IMR-90 (cell line): Measurements from ENCODE around the gene MAP3K19. TPM values are rescaled to one million over a fixed set of nuclear protein-coding genes. Genes with fewer than 3 reads are reported as not detected.

Source experiments
- ATAC-seq: fragments of 200-7000 bp; cut with Tn5 transposase; 2 replicates; pipeline ENCODE4 v1.9.1; 2020; ENCODE audit warnings: low read depth, mild to moderate bottlenecking, moderate library complexity
- BruUV-seq: library from RNA; stranded (reverse); fragments of 400-500 nt; replicated peaks from 2 replicates; lab custom pipeline; 2021; lab: Mats Ljungman, UMichigan
- CTCF ChIA-PET: fragments of 300-600 bp; formaldehyde crosslinking; extraction: SDS; loops from one replicate; lab custom pipeline; 2021; ENCODE audit warnings: antibody characterized with exemption; lab: Yijun Ruan, JAX
- POLR2A ChIA-PET: fragments of 300-600 bp; sonication (Branson Sonifier 250); formaldehyde crosslinking; loops from one replicate; lab custom pipeline; 2022; ENCODE audit warnings: antibody characterized with exemption; ENCODE audit not compliant: unreplicated experiment; lab: Charles Lee
- DNase-seq: peaks from one replicate; pipeline ENCODE4 v3.0.0; 2013
- H2AFZ ChIP-seq: replicated peaks from 2 replicates; pipeline ENCODE3; 2013; ENCODE audit warnings: low read length, mild to moderate bottlenecking; ENCODE audit not compliant: poor library complexity
- H2AK5ac ChIP-seq: 2 replicates; pipeline ENCODE4 v1.6.1; 2013; ENCODE audit warnings: low read depth, low read length, inconsistent platforms
- H2AK9ac ChIP-seq: replicated peaks from 2 replicates; pipeline ENCODE3; 2013; ENCODE audit warnings: mild to moderate bottlenecking, low read depth, low read length, moderate library complexity; ENCODE audit not compliant: poor library complexity
- H2BK120ac ChIP-seq: 2 replicates; pipeline ENCODE4 v1.6.1; 2013; ENCODE audit warnings: low read depth, low read length, inconsistent platforms
- H2BK15ac ChIP-seq: 3 replicates; pipeline ENCODE4 v1.6.1; 2013; ENCODE audit warnings: low read depth, low read length, inconsistent platforms
- H2BK20ac ChIP-seq: 2 replicates; pipeline ENCODE4 v1.6.1; 2013; ENCODE audit warnings: low read depth, mild to moderate bottlenecking, inconsistent platforms, low read length, moderate library complexity
- H2BK5ac ChIP-seq: 2 replicates; pipeline ENCODE4 v1.6.1; 2013; ENCODE audit warnings: mild to moderate bottlenecking, low read depth, low read length, inconsistent platforms; ENCODE audit not compliant: poor library complexity, severe bottlenecking
- H3K14ac ChIP-seq: replicated peaks from 2 replicates; pipeline ENCODE4 v1.6.1; 2013; ENCODE audit warnings: low read depth, low read length, inconsistent platforms
- H3K18ac ChIP-seq: 2 replicates; pipeline ENCODE4 v1.6.1; 2013; ENCODE audit warnings: low read depth, low read length, control low read depth
- H3K23ac ChIP-seq: 2 replicates; pipeline ENCODE4 v1.6.1; 2013; ENCODE audit warnings: low read depth, low read length, inconsistent platforms
- H3K27ac ChIP-seq: 2 replicates; pipeline ENCODE4 v1.5.1; 2013; ENCODE audit warnings: mild to moderate bottlenecking, control low read depth, low read length; ENCODE audit not compliant: insufficient read depth
- H3K27me3 ChIP-seq: 2 replicates; pipeline ENCODE4 v1.6.1; 2013; ENCODE audit warnings: low read length; ENCODE audit not compliant: control insufficient read depth, insufficient read depth
- H3K36me3 ChIP-seq: 2 replicates; pipeline ENCODE4 v1.6.1; 2013; ENCODE audit warnings: low read length, mixed read lengths; ENCODE audit not compliant: control insufficient read depth, insufficient read depth
- H3K4ac ChIP-seq: 2 replicates; pipeline ENCODE4 v1.6.1; 2013; ENCODE audit warnings: low read depth, low read length, inconsistent platforms
- H3K4me1 ChIP-seq: 2 replicates; pipeline ENCODE4 v1.6.1; 2013; ENCODE audit warnings: low read length, mixed read lengths; ENCODE audit not compliant: control insufficient read depth, insufficient read depth
- H3K4me2 ChIP-seq: 2 replicates; pipeline ENCODE4 v1.6.1; 2013; ENCODE audit warnings: low read depth, mild to moderate bottlenecking, control low read depth, low read length, moderate library complexity
- H3K4me3 ChIP-seq: 2 replicates; pipeline ENCODE4 v1.5.1; 2013; ENCODE audit warnings: low read depth, mild to moderate bottlenecking, control low read depth, low read length, moderate library complexity; ENCODE audit not compliant: insufficient read depth
- H3K56ac ChIP-seq: 2 replicates; pipeline ENCODE4 v1.6.1; 2013; ENCODE audit warnings: low read length, inconsistent platforms; ENCODE audit not compliant: insufficient read depth; ENCODE audit errors: extremely low read depth
- H3K79me1 ChIP-seq, 2 experiments: 2 replicates each; pipeline ENCODE4 v1.6.1; 2013; ENCODE audit warnings: low read length in 2 of 2, inconsistent platforms in 1 of 2, low read depth in 1 of 2
- H3K9ac ChIP-seq: 2 replicates; pipeline ENCODE4 v1.6.1; 2013; ENCODE audit warnings: low read depth, low read length, control low read depth
- H3K9me1 ChIP-seq: 2 replicates; pipeline ENCODE4 v1.6.1; 2013; ENCODE audit warnings: low read length, inconsistent platforms; ENCODE audit not compliant: insufficient read depth
- H3K9me3 ChIP-seq: 2 replicates; pipeline ENCODE4 v1.6.1; 2013; ENCODE audit warnings: low read length; ENCODE audit not compliant: control insufficient read depth, insufficient read depth
- H4K20me1 ChIP-seq: 2 replicates; pipeline ENCODE4 v1.6.1; 2013; ENCODE audit warnings: low read length, inconsistent platforms; ENCODE audit not compliant: insufficient read depth
- H4K5ac ChIP-seq: 2 replicates; pipeline ENCODE4 v1.6.1; 2013; ENCODE audit warnings: mild to moderate bottlenecking, low read depth, low read length, control low read depth
- H4K8ac ChIP-seq, 2 experiments: 2 replicates each; pipeline ENCODE4 v1.6.1; 2013; ENCODE audit warnings: low read depth in 2 of 2, low read length in 2 of 2, control low read depth in 1 of 2, inconsistent platforms in 1 of 2
- H4K91ac ChIP-seq: 2 replicates; pipeline ENCODE4 v1.6.1; 2013; ENCODE audit warnings: low read depth, low read length, inconsistent platforms; ENCODE audit not compliant: insufficient read depth
- BHLHE40 ChIP-seq: fragments of 150-350 bp; IDR thresholded peaks from 2 replicates; pipeline ENCODE4 v1.6.1; 2016; ENCODE audit warnings: mild to moderate bottlenecking, low read depth, low read length
- CHD1 ChIP-seq: IDR thresholded peaks from 2 replicates; pipeline ENCODE4 v1.6.1; 2012; ENCODE audit warnings: low read depth, low read length, improper control_type of control experiment
- FOS ChIP-seq: fragments of 150-350 bp; IDR thresholded peaks from 2 replicates; pipeline ENCODE4 v1.6.1; 2016; ENCODE audit warnings: low read depth, low read length
- MAFK ChIP-seq: IDR thresholded peaks from 2 replicates; pipeline ENCODE4 v1.6.1; 2012; ENCODE audit warnings: low read depth, low read length, improper control_type of control experiment
- NFE2L2 ChIP-seq: fragments of 150-350 bp; IDR thresholded peaks from 2 replicates; pipeline ENCODE4 v1.6.1; 2016; ENCODE audit warnings: low read depth, mild to moderate bottlenecking, low read length
- POLR2A ChIP-seq: IDR thresholded peaks from 2 replicates; pipeline ENCODE4 v1.6.1; 2012; ENCODE audit warnings: mild to moderate bottlenecking, low read depth, low read length
- RAD21 ChIP-seq: IDR thresholded peaks from 2 replicates; pipeline ENCODE4 v1.6.1; 2012; ENCODE audit warnings: low read length, improper control_type of control experiment
- RCOR1 ChIP-seq: IDR thresholded peaks from 2 replicates; pipeline ENCODE4 v1.6.1; 2012; ENCODE audit warnings: mild to moderate bottlenecking, low read length, improper control_type of control experiment; ENCODE audit not compliant: insufficient replicate concordance
- RFX5 ChIP-seq: IDR thresholded peaks from 2 replicates; pipeline ENCODE4 v1.8.0; 2012; ENCODE audit warnings: low read depth, mild to moderate bottlenecking, low read length, moderate library complexity
- SMC3 ChIP-seq: fragments of 150-350 bp; IDR thresholded peaks from 2 replicates; pipeline ENCODE4 v1.6.1; 2016; ENCODE audit warnings: low read depth, mild to moderate bottlenecking, antibody characterized with exemption, low read length, moderate library complexity
- WGBS, 2 experiments: methylation state at CpG; one replicate each; pipeline versions ENCODE4 v1.1.5 to v1.1.7; 2013; ENCODE audit warnings: missing lambda C conversion rate in 2 of 2; ENCODE audit not compliant: insufficient read length in 1 of 2; ENCODE audit errors: extremely low coverage in 2 of 2; 5-methylcytosine and 5-hydroxymethylcytosine counted together
- dilution Hi-C: fragments of 300-500 bp; cut with HindIII; formaldehyde crosslinking; loops from one replicate; pipeline ENCODE4 v1.14.3; 2018; ENCODE audit warnings: low sequenced_read_pairs; ENCODE audit not compliant: unreplicated experiment
- in situ Hi-C: fragments of 300-500 bp; cut with MboI; formaldehyde crosslinking; loops from 3 replicates; pipeline ENCODE4 v1.14.3; 2019; ENCODE audit warnings: low sequenced_read_pairs, inconsistent platforms, mixed read lengths
- intact Hi-C: fragments of 100-400 bp; cut with micrococcal nuclease; formaldehyde crosslinking; loops from 2 replicates; pipeline ENCODE4 v1.10.0; 2022
- polyA plus RNA-seq, 3 experiments: library from polyadenylated mRNA; depleted of rRNA; stranded (reverse); fragments of >200 nt; gene quantifications; 2 replicates each; pipeline ENCODE4 v1.2.3, GENCODE V29; 2012; ENCODE audit warnings: low replicate concordance in 1 of 3
- total RNA-seq: library from RNA; depleted of rRNA; stranded (reverse); fragments of >200 nt; gene quantifications from 2 replicates; pipeline ENCODE4 v1.2.3, GENCODE V29; 2012
- TF ChIP-seq, protein P1 (sequence below): conservative IDR thresholded peaks from 2 replicates; pipeline ENCODE4 v1.5.1; 2012; ENCODE audit warnings: mild to moderate bottlenecking, low read depth, low read length, improper control_type of control experiment
- TF ChIP-seq, protein P2 (sequence below): fragments of 150-350 bp; IDR thresholded peaks from 2 replicates; pipeline ENCODE4 v1.6.1; 2016; ENCODE audit warnings: low read depth, mild to moderate bottlenecking, low read length, moderate library complexity, borderline replicate concordance

MAP3K19 gene
- total and polyA plus RNA-seq, 2 of the 4 experiments (the other 2 are of a cell fraction), result not detected

GRCh38 chr2:134979221-134979620 lies 68.0 kb downstream of the MAP3K19 start:
- no peak overlapping the region for H3K4me3 ChIP-seq
- no peak overlapping the region for H2BK120ac ChIP-seq
- intact Hi-C loops, result no loop called here
- ChIA-PET POLR2A (no interaction called here), CTCF (interaction anchor here (1.0 kb wide), 1 partner anchor 9 kb away, joined by 3 read pairs; no protein-coding TSS in a partner anchor)
- H2AFZ ChIP-seq, result no peak overlapping the region
- no peak for DNase-seq
- no TSS peak for BruUV-seq
- no peak overlapping the region for H2AK9ac ChIP-seq
- no peaks in the 10 kb centered on the region for H4K20me1 ChIP-seq
- H3K14ac ChIP-seq, result no peak overlapping the region
- dilution Hi-C loops, result no loop called here
- peaks cover 3% of the 10 kb centered on the region; the same call in 1 of the 2 replicates for H3K9me3 ChIP-seq
- no peak overlapping the region for H2BK5ac ChIP-seq
- no peaks in the 10 kb centered on the region for H3K36me3 ChIP-seq
- no peak for ATAC-seq
- no peak overlapping the region for H4K91ac ChIP-seq
- no peak overlapping the region for H4K8ac ChIP-seq
- WGBS, 2 experiments, result no CpG with 5 or more reads among the region's 4 CpGs
- no peak overlapping the region for H2BK20ac ChIP-seq
- no peak overlapping the region for H2AK5ac ChIP-seq
- H3K4ac ChIP-seq, result no peak overlapping the region
- H3K18ac ChIP-seq, result no peak overlapping the region
- H3K9me1 ChIP-seq, result no peaks in the 10 kb centered on the region
- H3K79me1 ChIP-seq, result no peaks in the 10 kb centered on the region
- no peak overlapping the region for H3K9ac ChIP-seq
- H3K27me3 ChIP-seq, result peaks cover 1% of the 10 kb centered on the region
- no peak overlapping the region for H2BK15ac ChIP-seq
- no peak overlapping the region for H3K56ac ChIP-seq
- TF ChIP-seq CHD1 (no peak), POLR2A (no peak), MAFK (no peak), SMC3 (no peak), NFE2L2 (no peak), BHLHE40 (no peak), RFX5 (no peak), RCOR1 (no peak), RAD21 (no peak), FOS (no peak)
- TF ChIP-seq, protein P1, sequence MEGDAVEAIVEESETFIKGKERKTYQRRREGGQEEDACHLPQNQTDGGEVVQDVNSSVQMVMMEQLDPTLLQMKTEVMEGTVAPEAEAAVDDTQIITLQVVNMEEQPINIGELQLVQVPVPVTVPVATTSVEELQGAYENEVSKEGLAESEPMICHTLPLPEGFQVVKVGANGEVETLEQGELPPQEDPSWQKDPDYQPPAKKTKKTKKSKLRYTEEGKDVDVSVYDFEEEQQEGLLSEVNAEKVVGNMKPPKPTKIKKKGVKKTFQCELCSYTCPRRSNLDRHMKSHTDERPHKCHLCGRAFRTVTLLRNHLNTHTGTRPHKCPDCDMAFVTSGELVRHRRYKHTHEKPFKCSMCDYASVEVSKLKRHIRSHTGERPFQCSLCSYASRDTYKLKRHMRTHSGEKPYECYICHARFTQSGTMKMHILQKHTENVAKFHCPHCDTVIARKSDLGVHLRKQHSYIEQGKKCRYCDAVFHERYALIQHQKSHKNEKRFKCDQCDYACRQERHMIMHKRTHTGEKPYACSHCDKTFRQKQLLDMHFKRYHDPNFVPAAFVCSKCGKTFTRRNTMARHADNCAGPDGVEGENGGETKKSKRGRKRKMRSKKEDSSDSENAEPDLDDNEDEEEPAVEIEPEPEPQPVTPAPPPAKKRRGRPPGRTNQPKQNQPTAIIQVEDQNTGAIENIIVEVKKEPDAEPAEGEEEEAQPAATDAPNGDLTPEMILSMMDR, result no peak
- TF ChIP-seq, protein P2, sequence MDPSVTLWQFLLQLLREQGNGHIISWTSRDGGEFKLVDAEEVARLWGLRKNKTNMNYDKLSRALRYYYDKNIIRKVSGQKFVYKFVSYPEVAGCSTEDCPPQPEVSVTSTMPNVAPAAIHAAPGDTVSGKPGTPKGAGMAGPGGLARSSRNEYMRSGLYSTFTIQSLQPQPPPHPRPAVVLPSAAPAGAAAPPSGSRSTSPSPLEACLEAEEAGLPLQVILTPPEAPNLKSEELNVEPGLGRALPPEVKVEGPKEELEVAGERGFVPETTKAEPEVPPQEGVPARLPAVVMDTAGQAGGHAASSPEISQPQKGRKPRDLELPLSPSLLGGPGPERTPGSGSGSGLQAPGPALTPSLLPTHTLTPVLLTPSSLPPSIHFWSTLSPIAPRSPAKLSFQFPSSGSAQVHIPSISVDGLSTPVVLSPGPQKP, result no peak
- H4K5ac ChIP-seq, result no peak overlapping the region
- H3K4me1 ChIP-seq, result no peaks in the 10 kb centered on the region
- no peak overlapping the region for H3K27ac ChIP-seq
- no peak overlapping the region for H3K4me2 ChIP-seq
- in situ Hi-C loops, result loop anchor here (25.0 kb wide), 1 partner anchor 1408 kb away; no protein-coding TSS in a partner anchor
- no peak overlapping the region for H3K23ac ChIP-seq
